Mucosa of gallbladder (tissue), 1 donor: ENCODE data around the gene TIPARP. TPM values are rescaled to one million over a fixed set of nuclear protein-coding genes. Genes with fewer than 3 reads are reported as not detected.
A peak's percentile ranks its signal among the peaks of the same experiment; 100 is the strongest.

ENCODE experiments used
- DNase-seq: peaks from one replicate; pipeline ENCODE4 v3.0.0-alpha.2; 2020; ENCODE audit warnings: low spot score
- total RNA-seq: library from RNA; stranded (reverse); gene quantifications from one replicate; pipeline ENCODE4 v1.2.1, GENCODE V29; 2021
- donor health status: DM: no; HTN: no; CAD: no.

Gene TIPARP
- 28.5 TPM for total RNA-seq

GRCh38 chr3:156674046-156674910 is at the start of gene TIPARP:
Gene TIPARP, plus strand, starts transcription at chr3:156674590. Its CDS starts 3,108 bp downstream, at chr3:156677698.
- peak; percentile 99 for DNase-seq

- DNase-seq, result no peak
Observed at GRCh38 chr3:156626104-156626503, 48.3 kb upstream of the TIPARP start.

GRCh38 chr3:156627946-156628569 is 46.3 kb upstream of the TIPARP start:
- DNase-seq, result no peak

- DNase-seq, result no peak
Observed at GRCh38 chr3:156628836-156629618, 45.4 kb upstream of the TIPARP start.

GRCh38 chr3:156630081-156630772 is 44.2 kb upstream of the TIPARP start:
- DNase-seq, result no peak

- DNase-seq, result no peak
Observed at GRCh38 chr3:156630773-156631093, 43.7 kb upstream of the TIPARP start.

- DNase-seq, result no peak
Observed at GRCh38 chr3:156631323-156631722, 43.1 kb upstream of the TIPARP start.

- no peak for DNase-seq
Observed at GRCh38 chr3:156632601-156633000, 41.8 kb upstream of the TIPARP start.

GRCh38 chr3:156633335-156633734 is 41.1 kb upstream of the TIPARP start:
- DNase-seq, result peak; percentile 24

- DNase-seq, result no peak
Observed at GRCh38 chr3:156635034-156635433, 39.4 kb upstream of the TIPARP start.

- no peak for DNase-seq
Observed at GRCh38 chr3:156635973-156636372, 38.4 kb upstream of the TIPARP start.

GRCh38 chr3:156637480-156638022 is 36.8 kb upstream of the TIPARP start:
- no peak for DNase-seq

GRCh38 chr3:156638271-156638670 is 36.1 kb upstream of the TIPARP start:
- DNase-seq, result no peak

- DNase-seq, result no peak
Observed at GRCh38 chr3:156639414-156640023, 34.9 kb upstream of the TIPARP start.

- DNase-seq, result no peak
Observed at GRCh38 chr3:156641618-156641975, 32.8 kb upstream of the TIPARP start.

- DNase-seq, result no peak
Observed at GRCh38 chr3:156642750-156643728, 31.4 kb upstream of the TIPARP start.

GRCh38 chr3:156643729-156644389 is 30.5 kb upstream of the TIPARP start:
- no peak for DNase-seq

- no peak for DNase-seq
Observed at GRCh38 chr3:156644958-156645357, 29.4 kb upstream of the TIPARP start.

- DNase-seq, result no peak
Observed at GRCh38 chr3:156646958-156647357, 27.4 kb upstream of the TIPARP start.

- no peak for DNase-seq
Observed at GRCh38 chr3:156648086-156648485, 26.3 kb upstream of the TIPARP start.
